OCI-LY1 (cell line): ENCODE data around the gene ADTRP.

Source experiments
- EZH2 ChIP-seq: fragments of 200-600 bp; sonication (generic), shearing (Covaris generic); IDR thresholded peaks from 2 replicates; pipeline ENCODE4 v1.8.0; 2017; ENCODE audit warnings: borderline replicate concordance, mixed run types, mild to moderate bottlenecking, antibody characterized with exemption, low read length, moderate library complexity, mixed read lengths
- TF ChIP-seq, protein P1 (sequence below): fragments of 200-600 bp; sonication (generic), shearing (Covaris generic); IDR thresholded peaks from 2 replicates; pipeline ENCODE4 v1.5.1; 2017; ENCODE audit warnings: mild to moderate bottlenecking, antibody characterized with exemption, low read length, moderate library complexity, mixed read lengths

DNA sequence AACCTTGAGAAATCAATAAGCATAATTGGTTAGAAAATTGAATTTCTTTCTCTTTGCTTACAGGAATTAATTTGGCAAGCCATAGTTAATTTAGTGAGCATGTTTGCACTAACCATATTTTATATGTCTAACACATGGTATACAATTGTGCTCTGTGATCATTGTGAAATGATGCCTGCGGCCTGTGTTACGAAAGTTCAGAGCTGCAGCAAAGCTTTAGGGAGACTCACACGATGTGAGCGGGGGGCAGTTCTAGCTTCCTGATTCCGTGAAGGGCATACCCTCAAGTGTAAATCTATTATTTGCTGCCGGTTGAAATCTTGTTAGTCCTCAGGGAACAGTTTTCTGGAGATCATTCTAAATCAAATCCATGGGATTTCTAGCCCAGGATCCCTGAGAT lies 25.5 kb upstream of the ADTRP start:
- TF ChIP-seq, protein P1, sequence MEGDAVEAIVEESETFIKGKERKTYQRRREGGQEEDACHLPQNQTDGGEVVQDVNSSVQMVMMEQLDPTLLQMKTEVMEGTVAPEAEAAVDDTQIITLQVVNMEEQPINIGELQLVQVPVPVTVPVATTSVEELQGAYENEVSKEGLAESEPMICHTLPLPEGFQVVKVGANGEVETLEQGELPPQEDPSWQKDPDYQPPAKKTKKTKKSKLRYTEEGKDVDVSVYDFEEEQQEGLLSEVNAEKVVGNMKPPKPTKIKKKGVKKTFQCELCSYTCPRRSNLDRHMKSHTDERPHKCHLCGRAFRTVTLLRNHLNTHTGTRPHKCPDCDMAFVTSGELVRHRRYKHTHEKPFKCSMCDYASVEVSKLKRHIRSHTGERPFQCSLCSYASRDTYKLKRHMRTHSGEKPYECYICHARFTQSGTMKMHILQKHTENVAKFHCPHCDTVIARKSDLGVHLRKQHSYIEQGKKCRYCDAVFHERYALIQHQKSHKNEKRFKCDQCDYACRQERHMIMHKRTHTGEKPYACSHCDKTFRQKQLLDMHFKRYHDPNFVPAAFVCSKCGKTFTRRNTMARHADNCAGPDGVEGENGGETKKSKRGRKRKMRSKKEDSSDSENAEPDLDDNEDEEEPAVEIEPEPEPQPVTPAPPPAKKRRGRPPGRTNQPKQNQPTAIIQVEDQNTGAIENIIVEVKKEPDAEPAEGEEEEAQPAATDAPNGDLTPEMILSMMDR = no peak
- TF ChIP-seq EZH2 = no peak
